Stimulated activated CD4-positive, alpha-beta T cell treated with anti-CD3 and anti-CD28 coated beads, Interleukin-2, amount 100 ng/mL, for 4 hours (primary cell): Measurements from ENCODE around the gene MGAT2.
A peak's percentile ranks its signal among the peaks of the same experiment; 100 is the strongest.
"Not testable (repeated sequence)": the region's sequence is repeated elsewhere in the genome, so short reads cannot be mapped to it uniquely, and the experiment has no call there.

Experiments used
- DNase-seq: peaks from one replicate; pipeline ENCODE4 v3.0.0-alpha.2; 2020; ENCODE audit warnings: low read depth

MGAT2 gene

GRCh38 chr14:49620182-49621113 lies at the start of gene MGAT2, which contains the start of gene RPL36AL:
Gene MGAT2 (plus strand): TSS chr14:49620799. CDS start chr14:49621269, 470 bp downstream.
Gene RPL36AL (minus strand): TSS chr14:49620626. CDS start chr14:49619104, 1,522 bp downstream.
- DNase-seq = peak; percentile 89

- DNase-seq = no peak
Measured at GRCh38 chr14:49574038-49574437, 46.6 kb upstream of the MGAT2 start.

GRCh38 chr14:49578141-49578540 lies 42.5 kb upstream of the MGAT2 start:
- DNase-seq = no peak

GRCh38 chr14:49579841-49580240 lies 40.8 kb upstream of the MGAT2 start:
- no peak for DNase-seq

GRCh38 chr14:49581209-49582112 lies 39.1 kb upstream of the MGAT2 start:
- DNase-seq = no peak

- DNase-seq = no peak
Measured at GRCh38 chr14:49582113-49582977, 38.3 kb upstream of the MGAT2 start.

- DNase-seq = no peak
Measured at GRCh38 chr14:49583629-49584028, 37.0 kb upstream of the MGAT2 start.

GRCh38 chr14:49584058-49584457 lies 36.5 kb upstream of the MGAT2 start:
- DNase-seq = no peak

GRCh38 chr14:49584981-49585640 lies 35.5 kb upstream of the MGAT2 start:
- DNase-seq = not testable (repeated sequence)

- peak; percentile 96 for DNase-seq
Measured at GRCh38 chr14:49585803-49586672, 34.6 kb upstream of the MGAT2 start, which contains the start of gene RPS29. Gene RPS29 (minus strand): TSS chr14:49586380. CDS start chr14:49586346, 34 bp downstream.

GRCh38 chr14:49586673-49587460 lies 33.7 kb upstream of the MGAT2 start:
- DNase-seq = peak; percentile 36

GRCh38 chr14:49589387-49589786 lies 31.2 kb upstream of the MGAT2 start:
- DNase-seq = no peak

GRCh38 chr14:49593016-49593415 lies 27.6 kb upstream of the MGAT2 start:
- DNase-seq = no peak

- no peak for DNase-seq
Measured at GRCh38 chr14:49594347-49595091, 26.1 kb upstream of the MGAT2 start.

GRCh38 chr14:49598189-49598484 lies 22.5 kb upstream of the MGAT2 start:
- no peak for DNase-seq

- DNase-seq = peak; percentile 63
Measured at GRCh38 chr14:49598485-49599300, 21.9 kb upstream of the MGAT2 start, which contains the start of gene LRR1. Gene LRR1 (plus strand): TSS chr14:49598940. CDS start chr14:49599021, 81 bp downstream.

- DNase-seq = no peak
Measured at GRCh38 chr14:49607583-49607982, 13.0 kb upstream of the MGAT2 start.

GRCh38 chr14:49612251-49612650 lies 8.3 kb upstream of the MGAT2 start:
- DNase-seq = no peak
